ENCODE data around the gene PKMYT1.
A peak's percentile ranks its signal among the peaks of the same experiment; 100 is the strongest.
"Not testable (repeated sequence)": the region's sequence is repeated elsewhere in the genome, so short reads cannot be mapped to it uniquely, and the experiment has no call there.

Gene PKMYT1

DNA sequence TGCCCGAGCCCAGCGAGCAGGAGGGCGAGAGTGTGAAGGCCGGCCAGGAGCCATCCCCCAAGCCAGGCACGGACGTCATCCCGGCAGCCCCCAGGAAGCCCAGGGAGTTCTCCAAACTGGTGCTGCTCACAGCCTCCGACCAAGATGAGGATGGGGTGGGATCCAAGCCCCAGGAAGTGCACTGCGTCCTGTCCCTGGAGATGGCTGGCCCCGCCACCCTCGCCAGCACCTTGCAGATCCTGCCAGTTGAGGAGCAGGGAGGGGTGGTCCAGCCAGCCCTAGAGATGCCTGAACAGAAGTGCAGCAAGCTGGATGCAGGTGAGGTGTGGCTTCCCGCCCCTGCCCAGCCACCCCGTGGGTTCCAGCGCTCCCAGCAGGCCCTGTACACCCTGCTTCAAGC, 50.6 kb downstream of the PKMYT1 start:
- DNase-seq: no peak

- DNase-seq: no peak
Measured at GRCh38 chr16:2928796-2929195, 51.5 kb downstream of the PKMYT1 start.

DNA sequence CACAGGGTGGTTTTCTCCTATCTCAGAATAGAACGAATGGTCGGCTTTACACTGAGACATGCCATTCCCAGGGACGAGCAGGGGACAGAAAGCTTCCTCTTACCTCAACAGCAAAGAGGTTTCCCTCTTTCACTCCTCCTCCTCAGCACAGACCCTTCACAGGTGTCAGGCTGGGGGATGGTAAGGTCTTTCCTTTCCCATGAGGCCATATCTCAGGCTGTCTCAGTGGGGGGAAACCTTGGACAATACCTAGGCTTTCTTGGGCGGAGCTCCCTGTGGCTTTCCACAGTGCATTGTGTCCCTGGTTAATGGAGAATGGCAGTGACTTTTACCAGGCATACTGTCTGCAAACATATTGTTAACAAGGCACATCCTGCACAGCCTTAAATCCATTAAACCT, 52.1 kb downstream of the PKMYT1 start:
- not testable (repeated sequence) for DNase-seq

- peak; percentile 82 for DNase-seq
Measured at GRCh38 chr16:2927010-2927646, 53.1 kb downstream of the PKMYT1 start.

DNA sequence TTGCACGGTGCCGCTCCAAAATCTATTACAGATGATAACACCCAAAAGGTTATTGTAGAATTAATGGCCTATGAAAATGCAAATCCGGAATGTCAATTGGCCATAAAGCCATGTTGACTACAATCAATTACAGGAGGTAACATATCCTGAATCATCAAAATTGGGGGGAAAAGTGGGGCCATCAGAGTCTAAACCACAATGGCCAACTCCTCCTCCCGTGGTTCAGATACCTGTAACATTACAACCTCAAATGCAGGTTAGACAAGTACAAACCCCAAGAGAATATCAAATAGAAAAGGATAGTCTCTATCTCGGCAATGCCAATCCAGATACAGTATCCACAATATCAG, 53.6 kb downstream of the PKMYT1 start:
- DNase-seq: no peak

DNA sequence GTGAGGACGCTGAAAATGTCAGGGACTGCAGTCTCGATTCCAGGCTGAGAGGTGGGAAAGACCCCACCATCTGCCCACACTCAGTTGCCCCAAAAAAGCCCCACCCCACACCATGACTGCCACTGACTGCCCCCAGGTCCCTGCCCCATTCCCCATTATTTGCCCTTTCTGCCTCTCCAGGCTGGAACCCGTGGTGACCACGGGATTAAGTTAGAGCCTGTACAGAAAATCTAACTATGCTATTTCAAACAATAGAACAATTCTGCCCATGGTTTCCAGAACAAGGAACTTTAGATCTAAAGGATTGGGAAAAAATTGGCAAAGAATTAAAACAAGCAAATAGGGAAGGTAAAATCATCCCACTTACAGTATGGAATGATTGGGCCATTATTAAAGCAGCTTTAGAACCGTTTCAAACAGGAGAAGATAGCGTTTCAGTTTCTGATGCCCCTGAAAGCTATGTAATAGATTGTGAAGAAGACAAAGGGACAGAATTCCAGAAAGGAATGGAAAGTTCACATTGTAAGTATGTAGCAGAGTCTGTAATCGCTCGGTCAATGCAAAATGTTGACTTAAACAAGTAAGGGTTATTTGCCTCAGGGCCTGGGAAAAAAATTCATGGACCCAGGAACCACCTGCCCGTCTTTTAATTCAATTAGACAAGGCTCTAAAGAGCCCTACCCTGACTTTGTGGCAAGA, 54.1 kb downstream of the PKMYT1 start:
- no peak for DNase-seq

GRCh38 chr16:2924901-2925755, 55.1 kb downstream of the PKMYT1 start:
- DNase-seq: no peak

DNA sequence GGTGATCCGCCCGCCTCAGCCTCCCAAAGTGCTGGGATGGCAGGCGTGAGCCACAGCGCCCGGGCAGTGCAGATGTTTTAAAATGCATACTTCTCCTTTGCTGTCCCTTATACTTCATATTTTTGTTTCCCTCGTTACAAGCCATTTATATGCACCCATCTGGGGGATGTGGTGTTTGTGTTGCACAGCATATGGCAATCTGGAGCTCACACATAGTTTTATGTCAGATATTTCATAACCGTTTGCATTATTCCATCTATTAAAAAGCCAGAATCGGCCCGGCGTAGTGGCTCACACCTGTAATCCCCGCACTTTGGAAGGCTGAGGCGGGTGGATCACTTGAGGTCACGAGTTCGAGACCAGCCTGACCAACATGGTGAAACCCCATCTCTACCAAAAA, 56.8 kb downstream of the PKMYT1 start:
- no peak for DNase-seq
